NCI-H1048 (cell line): ENCODE data around the gene SERHL2.
A peak's percentile ranks its signal among the peaks of the same experiment; 100 is the strongest.
"Not testable (repeated sequence)": the region's sequence is repeated elsewhere in the genome, so short reads cannot be mapped to it uniquely, and the experiment has no call there.

Experiments
- DNase-seq: peaks from one replicate; lab custom pipeline; 2025; lab: John Stamatoyannopoulos, UW

SERHL2 gene

DNA sequence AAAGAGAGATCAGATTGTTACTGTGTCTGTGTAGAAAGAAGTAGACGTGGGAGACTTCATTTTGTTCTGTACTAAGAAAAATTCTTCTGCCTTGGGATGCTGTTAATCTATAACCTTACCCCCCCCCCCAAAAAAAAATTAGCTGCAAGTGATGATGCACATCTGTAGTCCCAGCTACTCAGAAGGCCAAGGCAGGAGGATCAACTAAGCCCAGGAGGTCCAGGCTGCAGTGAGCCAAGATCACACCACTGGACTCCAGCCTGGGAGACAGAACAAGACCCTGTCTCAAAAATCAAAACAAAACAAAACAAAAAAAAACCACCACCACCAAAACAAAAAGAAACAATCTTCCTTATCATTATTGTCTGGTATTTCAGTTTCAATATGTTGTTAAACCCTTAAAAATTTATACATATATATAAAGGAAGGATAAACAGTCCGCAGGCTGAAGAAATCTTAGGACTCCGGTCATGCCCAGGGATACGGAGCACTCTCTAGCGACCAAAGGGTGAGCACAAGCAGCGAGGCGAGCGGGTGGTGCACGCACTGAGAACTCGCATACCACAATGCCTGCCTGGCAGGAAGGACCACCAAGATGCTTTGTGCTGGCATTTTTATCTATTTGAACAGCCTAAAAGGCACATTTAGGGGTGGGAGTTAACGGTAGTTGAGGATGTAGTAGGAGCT lies 54.5 kb downstream of the SERHL2 start:
- no peak for DNase-seq

DNA sequence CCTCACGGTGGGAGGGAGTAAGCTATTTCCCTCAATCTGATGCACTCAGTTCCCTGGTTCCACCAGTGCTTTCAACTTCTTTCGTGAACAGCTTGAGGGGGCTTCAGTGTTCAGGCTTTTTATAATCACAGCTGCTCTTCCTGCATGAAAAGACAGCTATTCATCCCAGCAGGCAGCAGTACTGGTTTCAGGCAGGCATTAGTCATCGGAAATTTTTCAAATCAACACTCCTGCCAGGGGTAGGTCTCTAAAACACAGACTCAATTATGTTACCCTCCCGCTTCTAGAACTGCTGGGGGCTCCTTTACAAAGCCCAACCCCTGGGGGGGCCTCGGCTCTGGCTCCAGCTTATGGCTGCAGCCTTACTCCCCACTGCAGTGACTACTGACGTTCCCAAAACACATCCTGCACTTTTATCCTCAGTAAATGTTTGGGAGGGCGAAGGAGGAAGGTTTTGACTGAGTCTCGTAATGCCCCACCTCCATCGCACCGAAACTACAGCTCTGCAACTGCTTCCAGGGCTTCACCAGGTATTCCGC lies 55.1 kb downstream of the SERHL2 start:
- no peak for DNase-seq

DNA sequence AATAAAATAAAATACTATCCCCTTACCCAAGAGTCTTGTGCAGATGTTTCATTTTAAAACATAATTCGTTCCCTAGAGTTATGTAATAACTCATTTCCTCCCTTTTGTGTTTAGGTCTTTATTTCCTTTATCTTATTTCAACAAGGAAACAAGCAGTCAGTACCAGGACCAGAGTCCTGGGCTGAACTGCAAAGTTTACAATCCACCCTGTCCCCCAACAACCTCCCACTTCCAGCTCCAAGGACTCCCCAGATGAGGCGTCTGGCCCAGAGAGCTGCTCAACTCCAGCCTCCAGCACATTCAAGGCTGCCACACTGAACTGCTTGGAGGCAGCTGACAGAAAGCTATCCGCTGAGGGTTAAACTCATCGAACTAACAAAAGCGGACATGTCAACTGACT lies 56.4 kb downstream of the SERHL2 start:
- no peak for DNase-seq

DNA sequence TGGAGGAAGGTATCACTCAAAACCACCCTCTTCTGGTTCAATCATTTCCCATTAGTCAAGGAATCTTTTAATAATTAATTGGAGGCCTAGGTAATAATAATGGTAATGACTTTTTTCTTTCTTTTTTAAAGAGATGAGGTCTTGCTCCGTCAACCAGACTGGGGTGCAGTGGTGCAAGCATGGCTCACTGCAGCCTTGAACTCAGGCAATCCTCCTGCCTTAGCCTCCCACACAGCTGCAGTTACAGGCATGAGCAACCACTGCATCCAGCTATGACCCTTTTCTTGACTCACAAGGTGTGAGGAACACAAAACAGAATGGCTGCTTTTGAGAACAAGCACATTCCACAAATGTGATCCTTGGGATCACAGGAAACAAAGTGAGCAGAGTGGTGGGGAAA lies 57.3 kb downstream of the SERHL2 start:
- DNase-seq, result no peak

DNA sequence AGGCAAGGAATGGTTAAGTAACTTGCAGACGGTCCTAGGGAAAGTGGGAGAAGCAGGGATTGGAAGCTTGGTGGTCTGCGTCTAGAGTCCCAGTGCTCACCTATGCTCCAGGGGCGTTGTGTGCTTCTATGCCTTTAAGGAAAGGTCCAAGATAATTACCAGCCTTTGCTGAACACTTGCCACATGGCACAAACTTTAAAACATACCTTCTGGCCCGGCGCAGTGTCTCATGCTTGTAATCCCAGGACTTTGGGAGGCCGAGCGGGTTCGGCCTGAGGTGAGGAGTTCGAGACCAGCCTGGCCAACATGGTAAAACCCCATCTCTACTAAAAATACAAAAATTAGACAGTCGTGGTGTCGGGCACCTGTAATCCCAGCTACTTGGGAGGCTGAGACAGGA lies 58.6 kb downstream of the SERHL2 start:
- DNase-seq, result no peak

DNA sequence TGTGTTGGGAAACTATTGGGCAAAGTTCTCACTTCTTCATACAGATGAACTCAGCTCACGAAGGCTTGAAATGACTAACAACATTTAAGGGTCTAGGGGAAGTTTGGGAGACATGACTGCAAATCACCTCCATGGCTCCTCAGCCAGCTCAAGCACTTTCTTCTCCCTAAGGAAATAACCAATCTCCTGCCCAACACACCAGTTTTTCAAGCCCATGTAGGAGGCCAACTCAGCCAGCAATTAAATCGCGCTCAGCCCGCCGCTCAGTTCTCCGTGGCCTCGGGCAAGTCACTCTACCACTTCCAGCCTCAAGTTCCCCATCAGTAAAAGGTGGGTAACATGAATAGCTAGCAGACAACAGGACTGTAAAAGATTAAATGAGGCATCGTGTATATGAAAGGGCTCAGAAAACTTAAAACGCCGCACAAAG lies 60.1 kb downstream of the SERHL2 start:
- no peak for DNase-seq

DNA sequence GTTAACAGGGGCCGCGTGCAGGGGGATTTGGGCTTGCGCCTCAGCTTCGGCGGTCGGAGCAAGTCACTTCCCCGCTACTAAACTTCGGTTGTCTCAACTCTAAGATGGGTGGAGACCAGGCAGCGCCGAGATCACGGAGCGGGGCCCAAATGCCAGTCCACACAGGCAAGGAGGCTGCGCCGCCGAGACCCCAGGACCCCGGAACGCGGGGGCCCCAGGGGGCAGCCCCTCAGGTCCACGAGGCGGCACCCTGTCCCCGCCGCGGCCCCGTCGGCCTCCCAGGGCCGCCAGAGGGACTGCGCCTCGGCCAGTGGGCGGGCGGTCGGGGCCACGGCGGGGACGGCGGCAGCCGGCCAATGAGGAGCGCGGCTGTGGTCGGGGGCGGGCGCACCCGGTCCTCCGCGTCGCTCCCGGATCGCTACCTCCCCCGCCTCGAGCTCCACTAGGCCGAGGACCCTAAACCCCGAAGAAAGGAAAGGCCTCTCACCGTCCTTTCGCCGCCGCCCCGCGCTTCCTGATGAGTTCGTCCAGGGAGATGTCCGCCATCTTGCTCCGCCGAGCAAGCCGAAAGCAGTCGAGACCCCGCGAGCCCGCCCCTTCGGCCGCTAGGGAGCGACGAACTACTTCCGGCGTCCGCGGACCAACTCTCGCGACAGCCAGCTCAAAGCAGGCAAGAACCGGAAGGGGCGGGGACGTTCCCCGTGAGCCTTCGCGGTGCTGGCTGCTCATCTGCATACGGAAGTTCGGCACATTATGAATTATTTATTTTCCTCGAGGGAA lies 60.7 kb downstream of the SERHL2 start, which contains the start of gene POLDIP3:
Gene POLDIP3 (minus strand): TSS at position 572 of the 780 bp plus-strand sequence. CDS start 26 bp downstream, at position 546.
- peak; percentile 96 for DNase-seq

DNA sequence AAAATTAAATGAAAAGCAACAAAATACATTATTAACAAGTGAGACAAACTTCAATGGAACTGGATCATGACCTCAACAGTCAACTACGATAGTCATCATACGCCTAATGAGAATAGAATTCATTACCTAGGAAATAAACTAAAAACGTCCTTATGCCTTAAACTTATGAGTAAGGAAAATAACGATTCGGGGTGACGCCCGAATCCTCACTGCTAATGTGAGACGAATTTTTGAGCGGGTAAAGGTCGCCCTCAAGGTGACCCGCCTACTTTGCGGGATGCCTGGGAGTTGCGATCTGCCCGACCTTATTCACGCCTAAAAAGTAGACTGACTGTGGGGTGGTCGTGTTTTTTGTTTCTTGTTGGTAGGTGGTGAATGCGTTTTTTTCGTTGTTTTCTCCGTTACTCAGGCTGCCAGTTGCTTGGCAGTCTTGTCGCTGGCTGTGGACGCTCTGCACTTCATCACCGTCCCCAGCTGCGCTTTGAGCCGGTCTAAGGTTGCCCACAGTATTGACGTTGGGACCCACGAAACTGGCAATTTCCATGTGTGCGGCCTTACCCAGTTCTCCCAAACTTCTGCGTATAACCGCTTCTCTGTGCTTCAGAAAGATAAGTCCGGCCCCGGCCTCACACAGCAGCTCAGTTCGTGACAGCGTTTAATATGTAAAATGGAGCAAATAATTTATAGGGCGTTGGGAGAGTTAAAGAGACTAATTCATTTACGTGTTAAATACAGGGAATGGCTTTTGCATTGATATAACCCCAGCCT lies 61.5 kb downstream of the SERHL2 start:
- DNase-seq, result peak; percentile 91

DNA sequence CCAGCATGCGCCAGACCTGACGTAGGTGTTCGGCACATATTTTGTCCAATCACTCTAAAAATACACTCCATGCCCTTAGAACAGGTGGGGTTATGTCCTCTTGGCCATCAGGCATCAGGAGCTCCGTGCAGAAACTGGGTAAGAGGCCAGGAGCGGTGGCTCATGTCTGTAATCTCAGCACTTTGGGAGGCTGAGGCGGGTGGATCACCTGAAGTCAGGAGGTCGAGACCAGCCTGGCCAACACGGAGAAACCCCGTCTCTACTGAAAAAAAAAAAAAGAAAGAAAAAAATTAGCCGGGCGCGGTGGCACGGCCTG lies 62.1 kb downstream of the SERHL2 start:
- not testable (repeated sequence) for DNase-seq

DNA sequence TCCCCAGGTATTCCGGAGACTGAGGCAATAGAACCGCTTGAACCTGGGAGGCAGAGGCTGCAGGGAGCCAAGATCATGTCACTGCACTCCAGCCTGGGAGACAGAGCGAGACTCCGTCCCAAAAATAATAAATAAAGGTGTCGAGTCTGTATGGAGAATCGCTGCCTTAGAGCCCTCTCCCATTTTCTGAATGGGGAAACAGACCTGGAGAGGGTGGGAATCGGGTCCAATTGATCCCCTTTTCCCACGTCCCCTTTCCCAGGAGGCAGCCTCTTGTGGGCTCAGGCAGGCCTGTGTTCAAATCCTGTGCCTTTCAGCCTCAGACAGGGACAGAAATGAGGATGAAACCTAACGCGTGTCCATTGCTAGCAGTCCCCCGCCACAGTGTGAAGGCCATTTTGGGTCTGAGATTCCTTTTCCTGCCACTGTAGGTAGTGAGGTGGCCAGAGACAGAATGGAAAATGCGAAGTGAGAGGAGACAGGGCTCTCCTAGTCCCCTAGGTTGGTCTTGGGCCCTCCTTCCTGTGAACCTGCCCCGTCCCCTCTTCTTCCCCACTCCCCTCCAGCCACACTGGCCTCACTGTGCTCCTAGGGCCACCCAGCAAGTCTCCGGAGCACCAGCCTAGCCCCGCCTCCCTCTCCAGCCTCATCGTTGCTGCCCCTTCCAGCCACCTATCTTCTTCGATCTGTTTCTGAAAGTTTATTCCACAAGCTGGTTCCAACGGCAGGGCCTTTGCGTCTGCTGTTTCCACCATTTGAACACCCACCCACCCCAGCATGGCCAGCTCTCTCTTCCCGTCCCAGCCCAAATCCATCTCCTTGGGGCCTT lies 63.6 kb downstream of the SERHL2 start:
- no peak for DNase-seq

DNA sequence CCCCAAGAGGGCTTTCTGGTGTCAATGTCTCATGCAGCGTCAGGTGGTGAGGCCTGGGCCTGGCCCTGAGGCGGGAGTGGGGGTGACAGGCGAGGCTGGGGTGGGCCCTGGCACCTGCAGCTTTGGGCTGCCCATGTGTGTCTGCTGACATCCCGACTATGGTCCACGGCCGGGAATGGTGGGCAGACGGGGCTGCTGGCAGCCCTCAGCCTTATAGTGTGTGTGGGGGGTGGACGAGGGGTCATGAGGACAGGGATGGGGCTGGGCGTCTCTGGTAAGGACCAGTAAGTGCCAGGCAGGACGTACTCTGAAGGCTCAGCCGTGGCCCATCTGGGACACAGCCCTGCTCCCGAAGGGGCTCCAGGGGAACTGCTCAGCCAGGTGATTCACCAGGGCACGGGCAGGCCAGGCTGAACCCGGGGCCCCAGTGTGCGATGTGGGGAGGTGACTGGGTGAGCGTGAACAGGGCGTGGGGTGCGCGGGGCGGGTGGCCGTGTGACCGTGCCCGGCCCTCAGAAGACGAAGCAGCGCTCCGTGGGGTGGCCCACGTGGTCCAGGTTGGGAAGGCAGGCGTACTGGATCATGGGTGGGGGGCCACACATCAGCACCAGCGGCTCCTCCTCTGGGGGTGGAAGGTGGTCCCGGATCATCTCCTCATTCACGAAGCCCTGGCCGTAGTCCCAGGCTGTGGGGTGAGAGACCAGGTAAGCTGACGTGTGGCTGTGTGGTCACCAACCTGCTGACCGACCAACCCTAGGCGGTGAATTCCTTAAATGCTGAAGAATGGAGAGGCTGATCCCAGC lies 65.7 kb downstream of the SERHL2 start:
- no peak for DNase-seq

DNA sequence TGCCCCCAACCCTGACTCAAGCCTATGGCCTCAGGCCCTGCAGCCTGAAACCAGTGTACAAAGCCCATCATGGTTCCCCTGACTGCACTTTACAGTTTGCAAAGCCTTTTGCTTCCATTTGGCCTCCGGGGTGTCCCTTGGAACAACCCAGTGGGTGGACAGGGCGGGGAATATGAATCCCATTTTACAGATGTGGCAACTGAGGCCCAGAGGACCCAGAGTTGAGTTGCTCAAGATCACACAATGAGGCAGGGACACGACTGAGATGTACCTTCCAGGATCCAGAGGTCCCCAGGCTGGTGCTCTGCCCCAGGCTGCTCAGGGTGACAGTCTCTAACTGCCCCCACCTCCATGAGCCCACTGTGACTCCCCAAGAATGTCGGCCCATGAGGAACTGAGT lies 66.3 kb downstream of the SERHL2 start:
- no peak for DNase-seq

DNA sequence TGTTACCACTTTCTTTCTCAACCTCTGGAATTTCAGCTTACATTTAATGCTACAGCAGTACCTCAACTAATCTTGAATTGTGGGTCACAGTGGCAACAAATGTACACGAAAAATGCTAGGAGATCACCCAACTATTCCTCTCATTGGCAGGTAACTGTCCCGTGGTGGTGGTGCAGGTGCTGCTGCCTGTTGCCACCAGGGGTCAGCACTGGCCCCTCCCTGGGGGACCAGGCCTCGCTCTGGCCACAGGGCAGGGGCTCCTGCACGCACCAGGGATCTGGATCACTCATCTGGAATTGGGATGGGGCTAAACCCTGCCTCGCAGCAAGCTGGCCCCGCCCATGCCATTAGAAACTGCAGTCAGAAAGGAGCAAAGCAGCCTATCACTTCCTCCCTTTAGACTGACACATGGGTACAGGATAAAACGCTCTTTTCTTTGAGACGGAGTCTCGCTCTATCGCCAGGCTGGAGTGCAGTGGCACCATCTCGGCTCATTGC lies 67.8 kb downstream of the SERHL2 start:
- no peak for DNase-seq

DNA sequence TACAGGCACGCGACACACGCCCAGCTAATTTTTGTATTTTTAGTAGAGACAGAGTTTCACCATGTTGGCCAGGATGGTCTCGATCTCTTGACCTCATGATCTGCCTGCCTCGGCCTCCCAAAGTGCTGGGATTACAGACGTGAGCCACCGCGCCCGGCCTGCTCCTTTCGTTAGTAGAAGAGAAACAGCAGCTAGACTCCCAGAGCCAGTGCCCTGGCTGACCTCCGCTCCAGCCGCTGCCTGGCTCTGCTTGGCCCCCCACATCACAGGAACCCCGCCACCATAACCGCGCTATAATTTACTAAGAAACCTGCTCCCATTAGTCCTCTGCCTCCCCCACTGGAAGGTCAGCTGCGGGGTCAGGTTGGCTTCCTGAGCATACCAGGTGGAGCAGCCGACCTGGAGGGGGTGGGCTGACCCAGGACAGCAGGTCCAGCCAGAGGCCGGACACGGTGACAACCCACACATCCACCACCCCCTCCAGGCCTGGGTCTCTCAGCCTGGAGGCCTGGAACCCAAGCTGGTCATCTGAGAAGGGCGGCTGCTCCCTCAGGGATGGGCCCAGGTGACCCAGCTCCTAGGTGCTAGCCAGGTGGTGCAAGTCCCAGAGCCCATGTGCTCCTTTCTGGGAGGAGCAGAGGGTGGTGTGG lies 68.4 kb downstream of the SERHL2 start:
- no peak for DNase-seq

DNA sequence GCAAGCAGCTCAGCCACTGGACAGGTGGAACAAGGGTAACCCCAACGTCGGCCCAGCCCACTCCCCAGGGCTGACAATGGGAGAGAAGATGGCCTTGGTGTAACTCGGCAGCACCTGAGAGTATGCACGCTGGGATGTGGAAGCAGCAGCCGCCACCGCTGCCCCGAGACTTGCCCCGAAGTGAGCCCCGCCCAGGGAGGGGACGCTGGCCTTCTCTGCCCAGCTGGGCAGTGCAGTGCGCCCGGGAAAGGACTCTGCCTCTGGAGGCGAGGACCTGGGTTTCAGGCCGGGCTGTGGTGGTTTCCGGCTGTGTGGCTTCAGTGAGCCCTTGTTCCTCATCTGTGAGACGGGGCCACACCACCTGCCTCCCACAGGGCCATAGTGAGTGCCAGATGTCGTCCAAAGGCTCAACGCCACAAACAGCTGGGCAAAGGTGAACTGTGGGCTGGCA lies 69.6 kb downstream of the SERHL2 start:
- DNase-seq, result no peak
